Ovary (tissue), 9 donors: ENCODE data around the gene MYT1. TPM values are rescaled to one million over a fixed set of nuclear protein-coding genes. Genes with fewer than 3 reads are reported as not detected.

Experiments
- DNase-seq, 5 donors: peaks; one replicate each; pipeline ENCODE4 v3.0.0-alpha.2; 2019 to 2020
- H3K27ac ChIP-seq, 2 donors: fragments of 200-600 bp; one replicate each; pipeline versions ENCODE4 v1.5.1 to v1.8.0; 2019 to 2022
- H3K27me3 ChIP-seq: fragments of 200-600 bp; one replicate; pipeline ENCODE4 v1.8.0; 2022
- H3K36me3 ChIP-seq: fragments of 200-600 bp; sonication (generic); one replicate; pipeline ENCODE4 v1.5.1; 2019
- H3K4me1 ChIP-seq: one replicate; pipeline ENCODE4 v1.8.1; 2013; ENCODE audit warnings: mild to moderate bottlenecking, moderate library complexity; ENCODE audit not compliant: insufficient read depth
- H3K4me3 ChIP-seq: fragments of 200-600 bp; sonication (generic); one replicate; pipeline ENCODE4 v1.5.1; 2017
- H3K9me3 ChIP-seq, 2 donors: fragments of 200-600 bp in 1 of 2; sonication (generic) in 1 of 2; one replicate each; pipeline versions ENCODE4 v1.5.1 to v1.8.1; 2013 to 2019; ENCODE audit warnings: mild to moderate bottlenecking in 1 of 2, moderate library complexity in 1 of 2
- EP300 ChIP-seq: sonication (generic); formaldehyde crosslinking; IDR thresholded peaks from one replicate; pipeline ENCODE4 v1.6.1; 2017; ENCODE audit warnings: antibody characterized with exemption
- POLR2A ChIP-seq: fragments of 450-650 bp; IDR thresholded peaks from one replicate; pipeline ENCODE4 v1.6.1; 2017; ENCODE audit warnings: antibody characterized with exemption, mild to moderate bottlenecking, moderate library complexity
- WGBS, 3 donors: extraction: QIAGEN DNeasy Blood & Tissue Kit in 1 of 3; methylation state at CpG; one replicate each; pipeline versions ENCODE4 v1.1.5 to v1.1.7; 2013 to 2017; 5-methylcytosine and 5-hydroxymethylcytosine counted together
- intact Hi-C, 4 donors: fragments of 100-400 bp; cut with DNase I; formaldehyde crosslinking; loops; one replicate each; pipeline versions ENCODE4 v1.11.0 to v1.15.1; 2022 to 2023
- polyA plus RNA-seq, 2 donors: library from polyadenylated mRNA; stranded (reverse); fragments of 200-250 nt in 1 of 2; fragments of 350-450 nt in 1 of 2; fragmentation: Illumina TruSeq in 1 of 2; extraction: RNeasy Lipid Tissue Mini Kit (QIAGEN cat#74804) in 1 of 2; gene quantifications; one replicate each; pipeline ENCODE4 v1.2.3, GENCODE V29; 2013 to 2014
- total RNA-seq, 7 donors: library from RNA; depleted of rRNA in 2 of 7; stranded (reverse); fragments of >200 nt in 2 of 7; fragmentation: NEBNext Ultra II Directional in 3 of 7; extraction: Animal tissue kit (Norgen Biotek cat#: 25700) in 3 of 7; gene quantifications; one replicate each; pipeline versions ENCODE4 v1.1.0 to v1.2.4, GENCODE V29; 2016 to 2023
- TF ChIP-seq, protein P1 (sequence below), 3 donors: fragments of 450-650 bp in 2 of 3; fragments of 200-600 bp in 1 of 3; IDR thresholded peaks; one replicate each; pipeline versions ENCODE4 v1.5.1 to v1.8.0; 2016 to 2022; ENCODE audit warnings: antibody characterized with exemption in 3 of 3, mild to moderate bottlenecking in 1 of 3
- donor health status: DM: no; HTN: no; CAD: no; lungs with moderate emphysema.
- donor health status: DM: no; HTN: no; CAD: no.
- donor health status: Bipolar disorder and iron deficiency.
- donor health status: DM: yes; HTN: yes; CAD: no.
- donor health status: DM: no; HTN: no; CAD: no.
- donor health status: DM: yes; HTN: yes; CAD: no.

The MYT1 gene
- total and polyA plus RNA-seq, 9 donors: 0.05 to 0.25 (median 0.13) TPM; not detected in 1

GRCh38 chr20:64144144-64144912 lies 19.9 kb upstream of the MYT1 start:
- intact Hi-C loops: no loop called here
- no peak overlapping the region for H3K27ac ChIP-seq
- H3K9me3 ChIP-seq: no peaks in the 10 kb centered on the region
- H3K27me3 ChIP-seq: no peaks in the 10 kb centered on the region
- H3K4me3 ChIP-seq: no peak overlapping the region
- WGBS, 3 donors: 77 to 89% (median 86%) methylated on average over 8 of the region's 8 CpGs
- TF ChIP-seq POLR2A (no peak), EP300 (no peak)
- TF ChIP-seq, protein P1, sequence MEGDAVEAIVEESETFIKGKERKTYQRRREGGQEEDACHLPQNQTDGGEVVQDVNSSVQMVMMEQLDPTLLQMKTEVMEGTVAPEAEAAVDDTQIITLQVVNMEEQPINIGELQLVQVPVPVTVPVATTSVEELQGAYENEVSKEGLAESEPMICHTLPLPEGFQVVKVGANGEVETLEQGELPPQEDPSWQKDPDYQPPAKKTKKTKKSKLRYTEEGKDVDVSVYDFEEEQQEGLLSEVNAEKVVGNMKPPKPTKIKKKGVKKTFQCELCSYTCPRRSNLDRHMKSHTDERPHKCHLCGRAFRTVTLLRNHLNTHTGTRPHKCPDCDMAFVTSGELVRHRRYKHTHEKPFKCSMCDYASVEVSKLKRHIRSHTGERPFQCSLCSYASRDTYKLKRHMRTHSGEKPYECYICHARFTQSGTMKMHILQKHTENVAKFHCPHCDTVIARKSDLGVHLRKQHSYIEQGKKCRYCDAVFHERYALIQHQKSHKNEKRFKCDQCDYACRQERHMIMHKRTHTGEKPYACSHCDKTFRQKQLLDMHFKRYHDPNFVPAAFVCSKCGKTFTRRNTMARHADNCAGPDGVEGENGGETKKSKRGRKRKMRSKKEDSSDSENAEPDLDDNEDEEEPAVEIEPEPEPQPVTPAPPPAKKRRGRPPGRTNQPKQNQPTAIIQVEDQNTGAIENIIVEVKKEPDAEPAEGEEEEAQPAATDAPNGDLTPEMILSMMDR (IDR thresholded peaks at IDR 0.05): no peak
- H3K36me3 ChIP-seq: no peaks in the 10 kb centered on the region
- H3K4me1 ChIP-seq: no peaks in the 10 kb centered on the region
- peak in 1 of 5 donors; percentile 3 for DNase-seq

DNA sequence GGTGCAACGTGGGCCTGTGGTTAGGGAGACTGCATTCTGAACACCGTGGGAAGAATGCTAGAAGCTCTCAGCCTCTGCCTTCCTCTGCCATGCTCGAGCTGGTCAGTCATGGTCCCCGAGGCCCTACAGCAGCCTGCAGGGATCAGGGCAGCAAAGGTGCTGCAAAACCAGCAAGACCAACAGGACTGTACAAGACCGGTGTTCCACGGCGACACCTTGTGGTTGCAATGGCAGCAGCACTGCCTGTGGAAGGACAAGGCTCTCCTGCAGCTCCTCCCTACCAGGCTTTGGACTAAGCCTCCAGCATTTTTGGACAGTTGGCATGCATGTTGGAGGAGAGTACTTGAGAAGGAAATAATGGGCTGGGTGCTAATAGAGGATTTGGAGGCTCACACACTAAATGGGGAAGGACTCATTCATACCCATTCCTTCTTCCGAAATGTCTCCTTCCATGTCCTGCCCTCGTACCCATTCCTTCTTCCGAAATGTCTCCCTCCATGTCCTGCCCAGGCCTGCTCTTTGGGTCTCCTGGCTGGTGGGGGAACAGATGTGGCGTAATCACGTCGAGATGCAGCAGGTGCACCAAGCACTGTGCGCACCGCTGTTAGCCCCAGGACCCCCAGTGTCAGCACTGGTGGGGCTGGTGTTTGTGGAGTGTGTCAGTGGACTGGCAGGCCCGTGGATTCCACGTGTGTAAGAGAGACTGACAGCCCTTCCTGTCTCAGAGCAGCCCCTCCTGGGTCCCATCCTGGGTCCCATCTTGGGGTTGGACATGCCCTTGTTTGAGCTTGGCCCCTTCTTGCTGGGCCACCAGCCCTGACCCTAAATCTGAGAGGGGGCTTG lies 18.6 kb upstream of the MYT1 start:
- no peaks in the 10 kb centered on the region for H3K27me3 ChIP-seq
- TF ChIP-seq EP300: no peak
- TF ChIP-seq POLR2A: no peak
- DNase-seq: peak in 1 of 5 donors; percentile 17
- no peaks in the 10 kb centered on the region for H3K36me3 ChIP-seq
- intact Hi-C loops: no loop called here
- H3K9me3 ChIP-seq: no peaks in the 10 kb centered on the region
- no peak overlapping the region for H3K27ac ChIP-seq
- 87 to 89% (median 88%) methylated on average over 17 of the region's 17 CpGs for WGBS, 3 donors
- H3K4me3 ChIP-seq: no peak overlapping the region
- H3K4me1 ChIP-seq: no peaks in the 10 kb centered on the region

- Histone ChIP-seq H3K9me3 (no peaks in the 10 kb centered on the region), H3K4me1 (no peaks in the 10 kb centered on the region), H3K4me3 (no peak overlapping the region), H3K27me3 (no peaks in the 10 kb centered on the region), H3K36me3 (no peaks in the 10 kb centered on the region), H3K27ac (no peak overlapping the region)
- peak in 1 of 5 donors; percentile 17 for DNase-seq
- TF ChIP-seq EP300 (no peak), POLR2A (no peak)
- TF ChIP-seq, protein P1 (IDR thresholded peaks at IDR 0.05): no peak
- intact Hi-C loops: no loop called here
- WGBS, 3 donors: 53 to 59% (median 56%) methylated on average over 7 of the region's 7 CpGs
Measured at GRCh38 chr20:64146301-64146935, 17.8 kb upstream of the MYT1 start.

DNA sequence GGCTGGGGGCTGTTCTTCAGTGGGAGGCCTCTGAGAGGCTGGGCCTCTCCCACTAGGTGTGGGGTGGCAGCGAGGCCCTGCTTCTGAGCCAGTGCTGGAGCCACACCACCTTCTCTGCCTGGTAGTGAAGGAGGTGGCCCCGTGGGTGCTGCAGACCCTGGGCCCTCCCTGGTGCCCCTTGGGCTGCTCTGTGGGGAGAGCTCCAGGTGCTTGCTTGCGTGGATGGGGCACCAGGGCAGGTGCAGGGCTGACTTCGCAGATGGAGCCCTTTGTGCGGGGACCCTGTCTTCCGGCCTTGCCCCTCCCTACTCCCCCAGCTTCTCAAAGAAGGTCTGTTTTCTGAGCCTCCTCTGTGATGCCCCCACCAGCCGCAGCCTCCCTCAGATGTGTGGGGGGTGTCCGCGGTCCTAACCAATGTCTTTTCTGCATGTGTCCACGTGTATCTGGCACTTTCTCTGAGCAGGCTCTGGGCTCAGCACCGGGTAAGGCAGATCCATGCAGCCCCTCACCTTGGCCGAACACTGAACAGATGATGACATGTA lies 17.2 kb upstream of the MYT1 start:
- Histone ChIP-seq H3K36me3 (no peaks in the 10 kb centered on the region), H3K9me3 (no peaks in the 10 kb centered on the region), H3K4me1 (no peaks in the 10 kb centered on the region), H3K27me3 (no peaks in the 10 kb centered on the region), H3K4me3 (no peak overlapping the region), H3K27ac (no peak overlapping the region)
- intact Hi-C loops: no loop called here
- WGBS, 3 donors: 59 to 62% (median 60%) methylated on average over 11 to 12 of the region's 12 CpGs
- peak in 1 of 5 donors; percentile 2 for DNase-seq
- no peak for TF ChIP-seq POLR2A

DNA sequence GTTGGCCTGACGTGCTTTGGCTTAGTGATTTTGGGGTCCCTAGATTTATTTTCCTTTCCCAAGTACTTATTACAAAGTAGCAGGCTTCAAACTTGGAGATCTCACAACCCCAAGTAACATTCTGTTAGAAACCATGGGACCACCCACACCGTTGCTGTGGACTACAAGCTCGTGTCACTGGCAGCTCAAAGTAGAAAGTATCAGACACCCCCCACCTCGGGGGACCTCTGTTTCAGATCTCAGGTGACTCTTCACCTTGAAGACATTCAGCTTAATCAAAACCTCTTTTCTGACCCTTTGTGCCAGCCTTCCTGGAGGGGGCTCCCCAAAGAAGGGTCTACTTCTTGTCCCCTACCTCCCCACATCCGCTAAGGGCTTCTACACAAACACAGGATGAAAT lies 15.7 kb upstream of the MYT1 start:
- Histone ChIP-seq H3K4me1 (no peaks in the 10 kb centered on the region), H3K27ac (no peak overlapping the region), H3K4me3 (no peak overlapping the region), H3K9me3 (no peaks in the 10 kb centered on the region), H3K36me3 (no peaks in the 10 kb centered on the region), H3K27me3 (no peaks in the 10 kb centered on the region)
- no peak for DNase-seq
- 63 to 78% (median 77%) methylated on average over 5 of the region's 5 CpGs for WGBS, 3 donors
- TF ChIP-seq POLR2A (no peak), EP300 (no peak)
- TF ChIP-seq, protein P1 (IDR thresholded peaks at IDR 0.05): no peak
- intact Hi-C loops: no loop called here
